CD14-positive monocyte (primary cell): ENCODE measurements around the gene CAMK1D. TPM values are rescaled to one million over a fixed set of nuclear protein-coding genes. Genes with fewer than 3 reads are reported as not detected.

Experiments
- DNase-seq, 3 donors: peaks; one replicate each; pipeline ENCODE4 v3.0.0-alpha.2; 2011 to 2022
- H2AFZ ChIP-seq: 2 replicates; pipeline ENCODE4 v1.6.0; 2012; ENCODE audit warnings: mild to moderate bottlenecking, low read depth, low read length, inconsistent platforms; ENCODE audit not compliant: insufficient read depth, poor library complexity, severe bottlenecking
- H3K27ac ChIP-seq, 2 donors: 1 replicate in 1 of 2; 2 replicates in 1 of 2; pipeline ENCODE4 v1.5.1; 2012 to 2013; ENCODE audit warnings: low read length in 2 of 2, control low read depth in 1 of 2, inconsistent platforms in 1 of 2, low read depth in 1 of 2, mild to moderate bottlenecking in 1 of 2
- H3K27me3 ChIP-seq, 2 donors: one replicate each; pipeline versions ENCODE4 v1.6.0 to v1.6.1; 2011 to 2013; ENCODE audit warnings: low read length in 2 of 2; ENCODE audit not compliant: control insufficient read depth in 2 of 2, insufficient read depth in 2 of 2
- H3K36me3 ChIP-seq, 2 donors: replicated peaks in 1 of 2; 1 replicate in 1 of 2; 2 replicates in 1 of 2; pipeline versions ENCODE4 v1.5.1 to v1.6.1; 2012 to 2013; ENCODE audit warnings: low read length in 2 of 2, control low read depth in 1 of 2, inconsistent platforms in 1 of 2, mild to moderate bottlenecking in 1 of 2; ENCODE audit not compliant: insufficient read depth in 2 of 2, control insufficient read depth in 1 of 2
- H3K4me1 ChIP-seq, 2 donors: 1 replicate in 1 of 2; 2 replicates in 1 of 2; pipeline versions ENCODE4 v1.5.1 to v1.6.1; 2012 to 2013; ENCODE audit warnings: low read length in 2 of 2, control low read depth in 1 of 2, inconsistent platforms in 1 of 2, mild to moderate bottlenecking in 1 of 2, moderate library complexity in 1 of 2; ENCODE audit not compliant: insufficient read depth in 2 of 2, control insufficient read depth in 1 of 2
- H3K4me2 ChIP-seq: replicated peaks from 2 replicates; pipeline ENCODE3; 2012; ENCODE audit warnings: low read length, moderate library complexity, mild to moderate bottlenecking; ENCODE audit not compliant: poor library complexity, severe bottlenecking; ENCODE audit errors: extremely low read depth
- H3K4me3 ChIP-seq, 3 experiments: fragments of 200-600 bp in 1 of 3; sonication (generic) in 1 of 3; replicated peaks in 1 of 3; 1 replicate in 2 of 3; 2 replicates in 1 of 3; pipeline ENCODE4 v1.5.1; 2011 to 2013; ENCODE audit warnings: low read length in 3 of 3, mild to moderate bottlenecking in 3 of 3, control low read depth in 2 of 3, low read depth in 2 of 3, inconsistent platforms in 1 of 3, moderate library complexity in 1 of 3
- H3K79me2 ChIP-seq: 2 replicates; pipeline ENCODE4 v1.6.0; 2012; ENCODE audit warnings: mild to moderate bottlenecking, control low read depth, inconsistent platforms, low read length, moderate library complexity; ENCODE audit not compliant: insufficient read depth
- H3K9ac ChIP-seq: 2 replicates; pipeline ENCODE4 v1.6.0; 2017; ENCODE audit warnings: low read length, mild to moderate bottlenecking; ENCODE audit not compliant: insufficient read depth, poor library complexity, severe bottlenecking
- H3K9me3 ChIP-seq, 2 donors: replicated peaks in 1 of 2; 1 replicate in 1 of 2; 2 replicates in 1 of 2; pipeline versions ENCODE4 v1.5.1 to v1.6.1; 2012 to 2013; ENCODE audit warnings: low read length in 2 of 2, control low read depth in 1 of 2; ENCODE audit not compliant: control insufficient read depth in 1 of 2, insufficient read depth in 1 of 2
- H4K20me1 ChIP-seq: 2 replicates; pipeline ENCODE4 v1.6.0; 2012; ENCODE audit warnings: mild to moderate bottlenecking, low read length, control low read depth, moderate library complexity; ENCODE audit not compliant: insufficient read depth
- H3K27ac Mint-ChIP-seq, 7 donors: one replicate each; pipeline ENCODE4 v1.8.0; 2020; ENCODE audit warnings: mild to moderate bottlenecking in 7 of 7, mixed read lengths in 7 of 7, moderate library complexity in 6 of 7, inconsistent platforms in 2 of 7
- H3K27me3 Mint-ChIP-seq, 3 donors: one replicate each; pipeline ENCODE4 v1.8.0; 2021 to 2022; ENCODE audit warnings: low read depth in 3 of 3, mild to moderate bottlenecking in 3 of 3, mixed read lengths in 3 of 3, moderate library complexity in 3 of 3, inconsistent platforms in 1 of 3
- H3K36me3 Mint-ChIP-seq, 2 donors: one replicate each; pipeline ENCODE4 v1.8.0; 2020; ENCODE audit warnings: mixed read lengths in 2 of 2, inconsistent platforms in 1 of 2, mild to moderate bottlenecking in 1 of 2
- H3K4me1 Mint-ChIP-seq: one replicate; pipeline ENCODE4 v1.8.0; 2020; ENCODE audit warnings: mild to moderate bottlenecking, mixed read lengths
- H3K4me3 Mint-ChIP-seq, 2 donors: one replicate each; pipeline ENCODE4 v1.8.0; 2020; ENCODE audit warnings: mild to moderate bottlenecking in 2 of 2, mixed read lengths in 2 of 2, moderate library complexity in 1 of 2
- H3K9me3 Mint-ChIP-seq, 7 donors: one replicate each; pipeline ENCODE4 v1.8.0; 2020 to 2022; ENCODE audit warnings: mixed read lengths in 7 of 7, mild to moderate bottlenecking in 6 of 7, moderate library complexity in 6 of 7, inconsistent platforms in 2 of 7
- WGBS: methylation state at CpG from one replicate; pipeline ENCODE4 v1.1.5; 2013; ENCODE audit warnings: missing lambda C conversion rate; ENCODE audit not compliant: insufficient coverage; 5-methylcytosine and 5-hydroxymethylcytosine counted together
- intact Hi-C, 2 donors: fragments of 100-400 bp; cut with micrococcal nuclease; formaldehyde crosslinking; loops; one replicate each; pipeline versions ENCODE4 v1.15.0 to v1.15.1; 2023
- polyA plus RNA-seq, 3 donors: library from polyadenylated mRNA; depleted of rRNA in 1 of 3; unstranded in 2 of 3; stranded (reverse) in 1 of 3; fragments of 300-500 nt in 2 of 3; fragments of >200 nt in 1 of 3; fragmentation: Illumina TruSeq in 2 of 3; gene quantifications; 1 replicate in 2 of 3; 2 replicates in 1 of 3; pipeline ENCODE4 v1.2.3, GENCODE V29; 2012 to 2021
- TF ChIP-seq, protein P1 (sequence below): fragments of 200-600 bp; IDR thresholded peaks from one replicate; pipeline ENCODE4 v1.8.0; 2022; ENCODE audit warnings: antibody characterized with exemption, mild to moderate bottlenecking

CAMK1D gene
- polyA plus RNA-seq, 3 donors = 6.7 to 11.8 (median 7.1) TPM

DNA sequence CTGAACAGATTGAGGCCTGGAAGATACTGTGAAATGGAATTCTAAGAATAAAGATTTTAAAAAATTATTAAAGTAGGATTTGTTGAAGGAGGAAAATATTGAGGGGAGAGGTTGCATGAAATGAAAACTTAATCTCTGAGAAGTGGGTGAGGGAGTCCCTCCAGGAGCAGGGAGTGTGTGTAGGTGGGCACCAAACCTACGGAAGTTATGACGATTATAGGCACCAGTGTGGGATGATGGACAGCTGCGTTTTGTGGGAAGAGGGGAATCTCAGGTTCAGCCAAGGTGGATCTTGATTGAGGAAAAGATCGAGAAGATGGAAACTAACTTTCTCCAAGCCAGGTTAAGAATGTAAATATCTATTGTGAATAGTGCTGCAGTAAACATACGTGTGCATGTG is 405.7 kb downstream of the CAMK1D start:
- Mint-ChIP-seq H3K4me3 (no peak overlapping the region), H3K4me1 (no peaks in the 10 kb centered on the region), H3K36me3 (no peaks in the 10 kb centered on the region), H3K27ac (no peak overlapping the region), H3K27me3 (peaks cover 2 to 9% (median 8%) of the 10 kb centered on the region in 3 donors), H3K9me3 (peaks cover 2 to 8% (median 4%) of the 10 kb centered on the region in 7 donors)
- no peak for DNase-seq
- TF ChIP-seq, protein P1, sequence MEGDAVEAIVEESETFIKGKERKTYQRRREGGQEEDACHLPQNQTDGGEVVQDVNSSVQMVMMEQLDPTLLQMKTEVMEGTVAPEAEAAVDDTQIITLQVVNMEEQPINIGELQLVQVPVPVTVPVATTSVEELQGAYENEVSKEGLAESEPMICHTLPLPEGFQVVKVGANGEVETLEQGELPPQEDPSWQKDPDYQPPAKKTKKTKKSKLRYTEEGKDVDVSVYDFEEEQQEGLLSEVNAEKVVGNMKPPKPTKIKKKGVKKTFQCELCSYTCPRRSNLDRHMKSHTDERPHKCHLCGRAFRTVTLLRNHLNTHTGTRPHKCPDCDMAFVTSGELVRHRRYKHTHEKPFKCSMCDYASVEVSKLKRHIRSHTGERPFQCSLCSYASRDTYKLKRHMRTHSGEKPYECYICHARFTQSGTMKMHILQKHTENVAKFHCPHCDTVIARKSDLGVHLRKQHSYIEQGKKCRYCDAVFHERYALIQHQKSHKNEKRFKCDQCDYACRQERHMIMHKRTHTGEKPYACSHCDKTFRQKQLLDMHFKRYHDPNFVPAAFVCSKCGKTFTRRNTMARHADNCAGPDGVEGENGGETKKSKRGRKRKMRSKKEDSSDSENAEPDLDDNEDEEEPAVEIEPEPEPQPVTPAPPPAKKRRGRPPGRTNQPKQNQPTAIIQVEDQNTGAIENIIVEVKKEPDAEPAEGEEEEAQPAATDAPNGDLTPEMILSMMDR = no peak
- no peak overlapping the region for H3K27ac ChIP-seq
- no peak overlapping the region for H3K9ac ChIP-seq
- no peaks in the 10 kb centered on the region for H3K27me3 ChIP-seq
- H3K4me3 ChIP-seq = no peak overlapping the region
- WGBS = 95% methylated on average over 5 of the region's 5 CpGs
- no peaks in the 10 kb centered on the region for H3K4me1 ChIP-seq
- H4K20me1 ChIP-seq = no peaks in the 10 kb centered on the region
- H3K4me2 ChIP-seq = no peak overlapping the region
- intact Hi-C loops = no loop called here
- no peaks in the 10 kb centered on the region for H3K9me3 ChIP-seq
- H3K36me3 ChIP-seq = no peaks in the 10 kb centered on the region
- no peak overlapping the region for H2AFZ ChIP-seq
- no peaks in the 10 kb centered on the region for H3K79me2 ChIP-seq

DNA sequence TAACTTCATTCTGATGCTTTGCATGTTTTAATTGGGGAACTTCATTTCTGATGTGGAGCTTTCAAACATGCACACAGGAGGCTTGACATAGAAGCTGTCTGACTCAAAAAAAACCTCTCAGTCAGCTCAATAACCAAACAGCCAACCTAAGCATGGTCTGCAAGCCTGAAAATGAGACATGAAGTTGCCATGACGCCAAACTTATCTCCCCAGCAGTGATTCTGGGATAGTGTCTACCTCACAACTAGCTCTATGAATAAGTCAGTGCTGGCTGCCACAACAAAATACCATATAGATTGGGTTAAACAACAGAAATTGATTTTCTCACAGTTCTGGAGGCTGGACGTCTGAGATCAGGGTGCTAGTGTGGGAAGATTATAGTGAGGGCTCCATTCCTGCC is 408.0 kb downstream of the CAMK1D start:
- no peak for DNase-seq
- Mint-ChIP-seq H3K9me3 (peaks cover 0 to 8% (median 6%) of the 10 kb centered on the region in 7 donors), H3K27me3 (peaks cover 2 to 9% (median 6%) of the 10 kb centered on the region in 3 donors), H3K4me3 (no peak overlapping the region), H3K4me1 (no peaks in the 10 kb centered on the region), H3K27ac (no peak overlapping the region), H3K36me3 (peaks cover 6 to 12% of the 10 kb centered on the region in 2 donors)
- intact Hi-C loops = no loop called here
- Histone ChIP-seq H3K4me2 (no peak overlapping the region), H3K36me3 (peaks cover 0 to 2% of the 10 kb centered on the region in 2 donors), H3K27ac (no peak overlapping the region), H3K27me3 (no peaks in the 10 kb centered on the region), H3K79me2 (no peaks in the 10 kb centered on the region), H4K20me1 (no peaks in the 10 kb centered on the region), H2AFZ (no peak overlapping the region), H3K4me1 (no peaks in the 10 kb centered on the region), H3K9me3 (no peaks in the 10 kb centered on the region), H3K4me3 (no peak overlapping the region), H3K9ac (no peak overlapping the region)
- TF ChIP-seq, protein P1 = no peak
- 86% methylated on average over 1 of the region's 2 CpGs for WGBS
